ENCODE results near the gene TRMT2A.

TRMT2A gene

DNA sequence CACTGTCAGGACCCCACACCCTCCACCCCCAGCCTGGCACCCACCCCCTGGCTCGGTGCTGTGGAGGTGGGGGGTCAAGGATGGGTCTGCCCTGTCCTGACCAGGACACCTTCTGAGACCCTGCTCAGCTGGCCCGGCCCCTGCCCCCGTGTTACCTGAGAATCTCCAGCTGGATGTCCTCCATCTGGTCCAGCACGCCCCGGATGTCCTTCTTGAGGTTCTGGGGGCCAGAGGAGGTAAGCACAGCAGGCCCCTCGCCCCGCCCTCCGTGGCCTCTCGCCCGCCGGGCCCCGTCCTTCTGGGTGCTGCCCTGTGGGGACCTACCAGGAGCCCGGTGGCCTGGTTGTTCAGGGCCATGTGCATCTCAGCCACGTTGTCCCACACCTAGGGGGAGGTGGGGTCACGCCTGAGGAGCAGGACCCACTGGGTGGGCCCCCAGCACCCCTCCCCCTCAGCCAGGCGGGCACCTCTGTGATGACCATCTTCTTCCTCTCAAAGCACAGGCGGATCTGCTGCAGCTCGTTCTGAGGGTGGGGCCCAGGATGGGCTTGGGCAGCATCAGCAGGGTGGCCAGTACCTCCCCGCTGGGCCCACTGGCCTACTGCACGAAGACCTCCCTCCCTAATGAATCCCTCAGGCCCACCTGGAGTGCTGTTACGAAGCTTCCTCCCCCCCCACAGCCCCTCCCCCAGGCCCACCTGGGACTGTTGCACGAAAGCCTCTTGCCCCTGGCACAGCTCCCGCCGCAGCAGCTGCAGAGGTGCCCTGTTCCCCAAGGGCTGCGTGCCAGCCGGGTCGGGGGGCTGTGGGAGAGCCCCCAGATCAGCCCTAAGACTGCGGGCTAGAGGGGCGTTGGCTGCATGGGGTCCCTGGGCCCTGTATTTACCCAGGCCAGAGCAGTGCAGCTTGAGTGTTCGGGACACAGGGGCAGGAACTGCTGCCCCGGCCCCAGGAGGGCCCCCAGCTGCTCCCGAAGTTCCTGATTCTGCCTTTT lies 32.5 kb upstream of the TRMT2A start:
- DNase-seq (ENCODE audit: low read depth in 2 of 2) = no peak

DNA sequence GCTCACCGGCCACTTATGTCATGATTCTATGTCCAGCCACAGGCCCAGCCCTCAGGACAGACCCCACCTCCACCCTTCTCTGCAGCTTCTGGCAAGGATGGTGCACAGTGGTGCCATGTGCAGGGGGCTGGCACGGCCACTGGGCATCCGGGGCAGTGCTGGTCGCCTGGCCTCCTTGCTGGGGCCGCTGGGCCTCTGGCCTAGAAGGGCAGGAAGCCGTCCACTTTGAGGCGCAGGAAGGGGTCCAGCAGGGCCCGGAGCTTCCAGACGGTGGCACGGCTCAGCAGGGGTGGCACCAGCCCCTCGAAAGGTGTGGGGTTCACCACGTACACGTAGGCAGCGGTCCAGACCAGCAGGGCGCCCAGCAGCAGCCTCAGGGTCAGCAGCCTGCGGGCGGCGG lies 31.4 kb upstream of the TRMT2A start:
- no peak for DNase-seq (ENCODE audit: low read depth in 2 of 2)

DNA sequence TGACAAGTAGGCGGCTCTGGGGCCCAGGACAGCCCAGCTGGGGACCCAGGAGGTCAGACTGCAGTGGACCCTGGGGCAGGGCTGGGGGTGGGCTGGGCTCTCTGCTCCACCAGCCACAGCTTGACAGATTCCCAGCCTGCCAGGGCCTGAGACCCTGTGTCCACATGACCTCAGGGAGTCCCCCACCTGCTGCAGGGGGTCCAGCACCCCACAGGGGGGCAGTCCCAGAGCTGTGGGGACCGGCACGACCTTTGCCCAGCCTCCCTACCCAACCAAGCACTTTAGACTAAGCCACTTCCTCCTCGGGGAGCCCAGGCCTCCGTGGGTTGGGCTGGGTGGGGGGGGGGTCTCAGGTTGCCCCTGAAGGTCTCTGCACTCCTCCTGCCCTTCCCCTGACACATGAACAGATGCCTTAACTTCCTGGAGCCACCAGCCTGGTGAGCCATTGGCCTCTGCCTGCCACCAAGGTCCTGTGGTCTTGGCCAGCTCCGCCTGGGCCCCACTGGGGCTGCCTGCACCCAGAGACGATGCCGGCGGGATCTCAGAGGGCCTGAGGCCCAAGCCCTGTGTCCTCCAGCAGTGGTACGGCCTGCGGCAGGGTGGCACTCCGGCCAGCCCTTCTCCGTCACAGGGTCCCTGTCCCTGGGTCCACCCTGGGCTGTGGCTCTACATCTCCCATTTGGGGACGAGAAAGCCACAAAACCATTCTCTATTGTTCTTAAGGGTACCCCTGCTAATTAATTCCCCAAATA lies 30.4 kb upstream of the TRMT2A start:
- DNase-seq (ENCODE audit: low read depth in 2 of 2) = no peak

DNA sequence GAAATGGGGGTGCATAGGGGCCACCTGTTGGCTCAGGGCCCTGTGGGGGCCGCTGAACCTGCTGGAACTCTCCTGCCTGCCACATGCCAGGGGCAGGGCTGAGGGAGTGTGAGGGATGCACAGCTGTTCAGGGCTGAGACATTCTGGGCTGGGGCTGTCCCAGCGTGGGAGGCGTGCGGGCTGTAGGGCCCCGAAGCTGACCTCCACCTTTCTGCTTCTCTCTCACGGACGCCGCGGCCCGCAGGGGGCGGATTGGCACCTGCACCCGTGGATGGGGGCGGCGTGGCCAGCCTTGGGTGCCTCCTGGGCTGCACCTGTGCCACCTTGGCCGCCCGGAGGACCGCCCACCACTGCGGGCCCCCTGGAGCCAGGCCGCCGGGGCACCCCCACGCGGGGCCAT lies 29.8 kb upstream of the TRMT2A start:
- no peak for DNase-seq (ENCODE audit: low read depth in 2 of 2)

DNA sequence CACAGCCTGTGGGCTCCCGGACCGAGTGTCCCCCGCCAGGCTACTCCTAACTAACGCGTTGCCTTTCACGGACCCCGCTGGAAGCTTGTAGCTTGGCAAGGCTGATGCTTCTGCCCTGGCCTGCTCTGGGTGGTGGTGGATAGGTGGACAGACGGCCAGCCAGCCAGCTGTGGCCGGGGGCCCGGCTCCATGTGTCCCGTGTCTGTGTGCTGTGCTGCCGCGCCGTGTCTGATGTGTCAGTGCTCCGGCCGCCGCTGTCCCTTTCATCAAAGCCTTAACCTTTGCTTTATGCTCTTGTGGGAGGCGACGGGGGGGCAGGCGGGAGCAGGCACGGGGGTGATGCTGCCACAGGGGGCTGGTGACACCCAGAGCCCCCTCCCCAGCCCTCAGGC lies 28.8 kb upstream of the TRMT2A start:
- no peak for DNase-seq (ENCODE audit: low read depth in 2 of 2)

DNA sequence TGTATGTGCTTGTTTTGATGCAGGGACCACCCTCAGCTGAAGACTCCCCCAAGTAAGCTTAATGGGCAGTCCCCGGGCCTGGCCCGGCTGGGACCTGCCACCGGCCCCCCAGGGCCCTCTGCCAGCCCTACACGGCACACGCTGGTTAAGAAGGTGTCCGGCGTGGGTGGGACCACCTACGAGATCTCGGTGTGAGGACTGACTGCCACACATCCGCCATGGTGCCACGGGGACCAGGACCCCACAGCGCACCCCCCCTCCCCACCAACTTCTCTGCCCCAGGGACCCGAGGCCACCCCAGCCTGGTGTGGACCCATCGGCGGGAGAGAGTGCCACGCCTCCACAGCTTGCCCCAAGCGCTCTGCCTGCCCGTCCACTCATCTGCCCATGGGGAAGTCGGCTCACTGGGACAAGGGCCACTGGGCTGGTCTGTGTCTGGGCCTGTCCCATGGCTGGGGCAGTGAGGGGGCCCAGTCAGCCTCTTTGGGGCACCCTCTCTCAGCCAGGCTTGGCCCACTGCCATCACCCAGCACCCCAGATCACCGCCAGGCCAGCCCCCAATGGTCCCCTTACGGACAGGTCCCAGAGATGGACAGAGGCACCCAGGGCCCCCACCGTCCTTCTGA lies 28.3 kb upstream of the TRMT2A start:
- no peak for DNase-seq (ENCODE audit: low read depth in 2 of 2)

DNA sequence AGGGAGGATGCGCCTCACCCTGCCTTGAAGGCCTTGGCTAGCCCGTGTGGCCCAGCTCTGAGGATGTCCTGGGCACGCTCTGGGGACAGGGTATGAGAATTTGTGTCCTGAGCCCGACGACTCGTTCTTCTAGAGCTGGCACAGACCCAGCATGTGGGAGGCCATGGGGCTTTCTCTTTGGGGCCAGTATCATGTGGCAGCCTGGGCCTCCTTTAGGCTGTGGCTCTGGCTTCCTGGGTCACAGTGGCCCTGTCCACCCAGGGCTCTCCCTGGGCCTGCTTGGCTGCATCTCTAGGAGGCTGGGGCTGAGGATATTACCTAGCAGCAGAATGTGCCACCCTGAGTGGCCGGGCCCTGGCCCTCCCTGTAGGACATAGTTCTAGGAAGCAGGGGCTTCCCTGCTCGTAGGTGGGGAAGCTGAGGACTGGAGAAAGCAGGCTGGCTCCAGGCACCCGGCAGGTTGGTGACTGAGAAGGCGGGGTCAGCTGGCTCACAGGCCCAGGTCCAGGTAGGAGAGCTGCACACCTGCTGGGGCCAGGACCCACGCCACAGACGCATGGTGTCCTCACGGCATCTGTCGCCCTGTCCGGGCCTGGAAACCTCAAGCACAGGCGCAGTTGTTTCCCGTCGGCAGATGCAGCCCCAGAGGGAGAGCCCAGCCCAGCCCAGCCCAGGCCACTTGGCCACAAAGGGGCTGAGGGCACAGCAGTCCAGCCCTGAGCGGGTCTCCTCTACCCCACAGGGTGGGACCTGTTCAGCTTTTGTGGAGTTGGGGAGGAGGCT lies 27.0 kb upstream of the TRMT2A start:
- DNase-seq (ENCODE audit: low read depth in 2 of 2) = no peak

DNA sequence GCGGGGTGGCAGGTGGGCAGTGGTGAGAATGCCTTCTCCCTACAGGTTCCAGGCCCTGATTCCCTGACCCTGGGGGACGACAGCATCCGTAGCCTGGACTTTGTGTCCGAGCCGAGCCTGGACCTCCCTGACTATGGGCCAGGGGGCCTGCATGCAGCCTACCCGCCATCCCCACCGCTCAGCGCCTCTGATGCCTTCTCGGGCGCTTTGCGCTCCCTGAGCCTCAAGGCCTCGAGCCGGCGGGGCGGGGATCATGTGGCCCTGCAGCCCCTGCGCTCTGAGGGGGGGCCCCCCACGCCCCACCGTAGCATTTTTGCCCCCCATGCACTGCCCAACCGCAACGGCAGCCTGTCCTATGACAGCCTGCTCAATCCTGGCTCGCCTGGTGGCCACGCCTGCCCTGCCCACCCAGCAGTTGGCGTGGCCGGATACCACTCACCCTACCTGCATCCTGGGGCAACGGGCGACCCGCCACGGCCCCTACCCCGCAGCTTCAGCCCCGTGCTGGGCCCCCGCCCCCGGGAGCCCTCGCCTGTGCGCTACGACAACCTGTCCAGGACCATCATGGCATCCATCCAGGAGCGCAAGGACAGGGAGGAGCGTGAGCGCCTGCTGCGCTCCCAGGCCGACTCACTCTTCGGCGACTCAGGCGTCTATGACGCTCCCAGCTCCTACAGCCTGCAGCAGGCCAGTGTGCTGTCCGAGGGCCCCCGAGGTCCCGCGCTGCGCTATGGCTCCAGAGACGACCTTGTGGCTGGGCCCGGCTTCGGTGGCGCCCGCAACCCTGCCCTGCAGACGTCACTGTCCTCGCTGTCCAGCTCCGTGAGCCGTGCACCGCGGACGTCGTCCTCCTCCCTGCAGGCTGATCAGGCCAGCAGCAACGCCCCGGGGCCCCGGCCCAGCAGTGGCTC lies 25.9 kb upstream of the TRMT2A start:
- DNase-seq (ENCODE audit: low read depth in 2 of 2) = no peak

DNA sequence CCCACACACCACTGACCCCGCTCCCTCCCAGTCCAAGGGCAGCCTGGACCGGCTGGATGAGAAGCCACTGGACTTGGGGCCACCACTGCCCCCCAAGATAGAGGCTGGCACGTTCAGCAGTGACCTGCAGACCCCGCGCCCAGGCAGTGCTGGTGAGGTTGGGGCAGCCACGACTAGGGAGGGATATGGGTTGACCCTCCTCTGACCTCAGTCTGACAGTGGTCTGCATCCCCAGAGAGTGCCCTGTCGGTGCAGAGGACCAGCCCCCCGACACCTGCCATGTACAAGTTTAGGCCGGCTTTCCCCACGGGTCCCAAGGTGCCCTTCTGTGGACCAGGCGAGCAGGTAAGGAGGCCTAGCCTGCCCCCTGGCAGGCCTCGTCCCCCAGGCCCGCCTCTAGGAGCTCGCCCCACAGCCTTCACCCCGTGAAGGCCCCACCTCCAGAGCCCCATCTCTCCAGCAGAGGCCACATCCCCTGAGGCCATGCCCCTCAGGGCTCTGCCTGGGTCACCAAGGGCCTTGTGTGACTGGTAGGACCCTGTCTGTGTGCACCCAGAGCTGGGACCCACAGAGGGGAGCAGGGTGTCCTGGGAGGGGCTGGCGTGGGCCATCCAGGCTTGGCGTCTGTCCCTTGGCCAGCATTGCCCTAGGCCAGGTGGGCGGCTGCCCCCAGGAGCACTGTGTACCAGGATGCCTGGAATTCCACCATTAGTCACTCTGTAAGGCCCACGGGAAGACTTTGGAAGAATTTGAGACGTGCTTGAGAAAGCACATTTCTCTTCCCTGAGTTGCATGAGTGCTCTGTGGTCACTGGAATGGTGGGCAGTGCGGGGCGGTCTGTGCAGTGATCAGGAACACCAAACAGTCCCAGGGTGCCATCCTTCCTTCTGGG lies 24.4 kb upstream of the TRMT2A start:
- no peak for DNase-seq (ENCODE audit: low read depth in 2 of 2)

DNA sequence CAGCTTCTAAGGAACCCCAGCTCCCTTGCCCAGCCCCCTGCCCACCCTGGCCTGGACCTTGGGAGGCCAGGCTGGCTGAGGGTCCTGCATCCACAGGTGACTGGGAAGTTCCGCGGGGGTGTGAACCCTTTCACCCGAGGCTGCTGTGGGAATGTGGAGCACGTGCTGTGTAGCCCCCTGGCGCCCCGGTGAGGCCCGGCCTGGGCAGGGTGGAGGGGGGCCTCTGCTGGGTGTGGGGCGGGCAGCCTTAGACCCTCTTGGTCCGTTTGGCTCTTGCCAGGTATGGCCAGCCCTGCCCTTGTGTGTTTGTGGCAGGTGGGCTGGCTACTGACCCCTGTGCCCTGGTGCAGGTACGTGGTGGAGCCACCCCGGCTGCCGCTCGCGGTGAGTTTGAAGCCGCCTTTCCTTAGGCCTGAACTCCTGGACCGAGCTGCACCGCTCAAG lies 23.5 kb upstream of the TRMT2A start:
- no peak for DNase-seq (ENCODE audit: low read depth in 2 of 2)

DNA sequence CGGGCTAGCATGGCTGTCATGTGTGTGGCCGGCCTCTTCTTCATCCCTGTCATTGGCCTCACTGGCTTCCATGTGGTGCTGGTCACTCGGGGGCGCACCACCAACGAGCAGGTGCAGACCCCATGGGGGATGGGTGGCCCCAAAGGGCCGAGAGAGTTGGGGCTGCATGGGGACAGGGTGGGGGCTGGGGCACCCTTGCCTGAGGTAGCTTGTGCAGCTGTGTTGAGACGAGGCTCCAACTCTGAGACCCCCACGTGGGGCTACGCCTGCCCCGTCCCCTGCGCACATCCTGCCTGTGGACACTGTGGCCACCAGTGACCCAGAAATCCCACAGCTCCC lies 23.1 kb upstream of the TRMT2A start:
- no peak for DNase-seq (ENCODE audit: low read depth in 2 of 2)

DNA sequence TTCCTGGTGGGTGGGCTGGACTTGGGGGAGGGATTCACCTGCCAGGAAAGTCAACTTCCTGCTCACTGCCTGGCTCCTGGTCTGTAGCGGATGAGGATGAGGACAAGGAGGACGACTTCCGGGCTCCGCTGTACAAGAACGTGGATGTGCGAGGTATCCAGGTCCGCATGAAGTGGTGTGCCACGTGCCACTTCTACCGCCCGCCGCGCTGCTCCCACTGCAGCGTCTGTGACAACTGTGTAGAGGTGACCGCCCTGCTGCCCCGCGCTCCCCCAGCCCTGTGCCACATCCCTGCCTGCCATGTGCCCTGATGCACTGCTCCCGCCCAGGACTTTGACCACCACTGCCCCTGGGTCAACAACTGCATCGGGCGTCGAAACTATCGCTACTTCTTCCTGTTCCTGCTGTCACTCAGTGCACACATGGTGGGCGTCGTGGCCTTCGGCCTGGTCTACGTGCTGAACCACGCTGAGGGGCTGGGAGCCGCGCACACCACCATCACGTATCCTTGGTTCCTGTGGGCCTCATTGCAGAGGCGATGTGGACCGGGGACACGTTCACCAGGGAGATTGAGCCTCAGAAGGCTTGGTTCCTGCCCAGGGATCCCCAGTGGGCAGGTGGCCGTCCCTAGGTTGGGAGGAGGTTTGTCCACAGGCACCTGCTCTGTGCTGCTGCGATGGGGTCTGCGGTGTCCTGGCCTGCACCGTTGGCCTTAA lies 22.5 kb upstream of the TRMT2A start:
- no peak for DNase-seq (ENCODE audit: low read depth in 2 of 2)

DNA sequence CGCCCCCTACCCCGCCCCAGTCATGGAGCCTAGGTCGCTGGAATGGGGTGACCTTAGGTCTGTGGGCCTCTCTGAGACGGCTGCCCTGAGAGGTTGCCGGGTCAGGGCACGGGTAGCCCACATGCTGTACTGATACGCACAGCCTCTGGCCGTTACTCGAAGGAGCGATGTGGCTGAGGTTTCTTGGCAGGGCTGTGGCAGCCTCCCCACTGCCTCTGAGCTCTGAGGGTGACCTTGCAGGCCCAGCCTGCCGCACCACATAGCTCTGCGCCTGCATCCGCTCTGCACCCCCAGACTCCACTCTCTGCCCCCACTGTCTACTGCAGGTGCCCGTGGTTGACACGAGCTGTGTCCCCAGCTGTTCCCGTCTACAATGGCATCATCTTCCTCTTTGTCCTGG lies 21.8 kb upstream of the TRMT2A start:
- no peak for DNase-seq (ENCODE audit: low read depth in 2 of 2)

DNA sequence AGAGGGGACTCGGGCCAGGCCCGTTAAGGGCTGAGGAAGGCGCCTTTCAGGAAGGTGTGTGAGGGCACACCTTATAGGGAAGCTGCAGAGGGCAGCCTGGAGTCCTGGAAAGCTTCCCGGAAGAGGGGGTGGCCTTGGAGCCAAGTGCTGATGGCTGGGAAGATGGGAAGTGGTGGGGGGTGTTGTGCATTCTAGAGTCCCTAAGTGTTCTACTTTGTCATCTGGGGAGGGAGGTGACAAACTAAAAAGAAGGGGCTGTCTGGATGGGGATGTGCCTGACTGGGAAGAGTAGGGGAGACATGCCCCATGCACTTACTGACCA lies 21.4 kb upstream of the TRMT2A start:
- no peak for DNase-seq (ENCODE audit: low read depth in 2 of 2)

DNA sequence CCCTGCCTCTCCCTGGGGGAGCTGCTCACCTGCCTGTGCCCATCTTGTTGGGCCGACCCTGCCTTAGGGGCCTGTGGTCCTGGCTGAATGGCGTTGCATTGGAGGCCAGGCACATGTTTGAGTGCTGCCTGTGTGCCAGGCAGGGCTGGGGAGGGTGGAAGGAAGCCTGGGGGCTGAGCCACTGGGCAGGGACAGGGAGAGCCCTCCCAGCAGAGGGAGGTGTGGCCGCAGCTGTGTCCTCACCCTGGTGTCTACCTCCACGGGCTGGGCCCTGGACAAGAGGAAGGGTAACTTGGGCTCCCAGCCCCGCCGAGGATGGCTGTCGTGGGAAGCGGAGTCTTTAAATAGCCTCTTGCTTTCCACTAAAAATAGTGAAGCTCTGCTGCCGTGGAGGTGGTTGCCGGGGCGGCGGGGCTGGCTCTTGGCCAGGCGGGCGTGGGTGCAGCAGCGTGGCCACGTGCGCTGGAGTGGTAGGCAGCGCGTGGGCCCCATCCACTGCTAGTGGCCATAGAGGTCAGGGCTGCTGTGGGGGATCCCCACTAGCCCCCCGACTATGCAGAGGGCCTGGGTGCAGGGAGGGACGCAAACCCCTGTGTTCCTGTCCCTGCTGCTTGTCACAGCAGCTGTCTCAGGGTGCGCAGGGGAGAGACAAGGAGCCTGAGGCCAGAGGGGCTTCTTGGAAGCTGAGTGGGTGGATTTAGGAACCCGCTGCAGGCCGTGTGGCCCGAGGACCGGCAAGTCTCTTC lies 20.8 kb upstream of the TRMT2A start:
- DNase-seq (ENCODE audit: low read depth in 2 of 2) = no peak

DNA sequence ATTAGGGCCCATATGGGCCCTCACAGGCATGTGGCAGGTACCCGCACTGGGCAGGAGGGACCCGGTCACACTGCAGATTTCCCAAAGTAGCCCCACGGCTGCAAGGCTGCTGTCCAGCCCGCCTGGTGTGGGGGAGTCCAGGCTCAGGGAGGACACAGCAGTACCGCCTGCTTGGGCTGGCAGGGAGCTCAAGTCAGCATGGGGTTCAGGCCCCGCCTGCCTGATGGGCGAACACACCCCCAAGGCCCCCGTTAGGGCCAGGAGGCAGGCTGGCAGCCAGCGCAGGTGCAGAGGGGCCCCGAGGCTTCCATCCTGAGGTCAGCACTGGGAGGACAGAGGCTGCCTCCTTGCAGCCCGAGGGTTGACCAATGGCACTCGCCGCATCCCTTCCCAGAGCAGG lies 20.1 kb upstream of the TRMT2A start:
- no peak for DNase-seq (ENCODE audit: low read depth in 2 of 2)

DNA sequence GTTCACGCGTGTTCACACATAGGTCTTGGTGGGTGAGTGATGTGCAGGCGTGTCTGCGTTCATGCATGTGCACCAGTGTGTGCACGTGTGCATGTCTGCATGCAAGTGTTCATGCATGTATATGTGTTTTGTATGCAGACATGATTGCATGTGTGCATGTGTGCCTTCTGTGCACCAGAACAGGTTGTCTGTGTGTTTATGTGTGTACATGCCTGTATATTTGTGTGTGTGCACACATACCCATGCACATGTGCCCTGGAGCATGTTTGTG lies 19.5 kb upstream of the TRMT2A start:
- no peak for DNase-seq (ENCODE audit: low read depth in 2 of 2)

DNA sequence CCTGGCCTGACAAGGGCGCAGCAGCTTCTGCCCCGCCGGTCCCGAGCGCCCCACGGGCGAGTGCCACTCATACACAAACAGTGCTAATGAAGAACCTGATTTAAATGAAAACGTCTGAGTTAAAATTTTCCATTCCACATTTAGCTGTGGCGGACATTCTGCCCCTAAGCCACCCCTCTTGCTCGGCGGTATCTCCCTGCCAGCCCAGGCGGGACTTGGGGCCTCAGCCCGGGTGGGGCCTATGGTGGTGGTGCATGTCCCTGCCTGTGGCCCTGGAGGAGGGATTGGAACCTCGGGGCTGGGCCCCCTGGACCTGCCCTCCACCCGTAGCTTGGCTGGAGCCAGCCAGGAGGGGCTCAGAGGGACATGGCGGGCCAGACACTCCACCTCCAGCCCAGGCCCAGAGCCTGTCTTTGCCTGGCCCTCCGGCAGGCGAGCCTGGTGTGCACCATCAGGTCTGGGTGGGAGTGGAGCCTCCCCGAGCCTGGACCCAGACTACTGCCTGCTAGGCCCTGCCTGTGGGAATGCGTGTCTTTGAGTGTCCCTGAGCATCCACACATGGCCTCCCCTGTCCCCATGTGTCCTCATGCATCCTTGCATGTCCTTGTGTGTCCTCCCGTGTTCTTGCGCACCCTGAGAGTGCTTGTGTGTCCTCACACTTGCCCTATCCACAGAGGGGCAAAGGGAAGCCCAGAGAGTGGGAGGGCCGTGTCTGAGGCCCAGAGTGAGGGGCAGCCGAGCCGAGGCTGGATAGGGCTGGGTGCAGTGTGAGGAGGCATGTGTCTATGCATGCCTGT lies 19.0 kb upstream of the TRMT2A start:
- no peak for DNase-seq (ENCODE audit: low read depth in 2 of 2)

All from stimulated activated CD8-positive, alpha-beta memory T cell treated with anti-CD3 and anti-CD28 coated beads, Interleukin-2, amount 100 ng/mL, for 1 hour (primary cell).